ENCODE data around the gene AGMO.

The AGMO gene

DNA sequence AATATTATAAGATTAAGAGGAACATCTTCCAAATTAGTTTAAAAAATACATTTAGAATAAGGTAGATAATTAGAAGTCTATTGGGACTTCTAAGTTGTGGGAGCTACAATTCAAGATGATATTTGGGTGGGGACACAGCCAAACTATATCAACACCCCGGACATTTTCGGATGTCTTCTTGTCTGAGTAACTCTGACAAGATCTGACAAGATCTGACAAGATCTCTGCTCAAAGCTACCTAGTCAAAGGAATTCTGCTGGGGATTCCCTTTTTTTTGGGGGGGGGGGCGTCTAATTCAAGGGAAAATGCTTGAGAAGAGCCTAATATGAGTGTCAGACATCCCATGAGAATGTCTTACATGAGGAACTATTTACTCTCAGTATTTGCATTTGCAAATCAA lies 5.2 kb upstream of the AGMO start:
- no peak overlapping the region for H3K4me3 ChIP-seq (replicated peaks; ENCODE audit: low read depth, low read length)
- TF ChIP-seq CTCF (IDR thresholded peaks at IDR 0.05; ENCODE audit: low read length, missing control alignments), result no peak
- DNase-seq (ENCODE audit: low read depth), result no peak

GRCh38 chr7:15566476-15566875 lies 4.7 kb upstream of the AGMO start:
- no peak for TF ChIP-seq CTCF (IDR thresholded peaks at IDR 0.05; ENCODE audit: low read length, missing control alignments)
- H3K4me3 ChIP-seq (replicated peaks; ENCODE audit: low read depth, low read length), result no peak overlapping the region
- DNase-seq (ENCODE audit: low read depth), result no peak

GRCh38 chr7:15560968-15561367 lies 847 bp downstream of the AGMO start:
- no peak for TF ChIP-seq CTCF (IDR thresholded peaks at IDR 0.05; ENCODE audit: low read length, missing control alignments)
- no peak for DNase-seq (ENCODE audit: low read depth)
- H3K4me3 ChIP-seq (replicated peaks; ENCODE audit: low read depth, low read length), result no peak overlapping the region

- TF ChIP-seq CTCF (IDR thresholded peaks at IDR 0.05; ENCODE audit: low read length, missing control alignments), result no peak
- H3K4me3 ChIP-seq (replicated peaks; ENCODE audit: low read depth, low read length), result no peak overlapping the region
Observed at GRCh38 chr7:15559416-15559928, 2.3 kb downstream of the AGMO start.

GRCh38 chr7:15558756-15559155 lies 3.1 kb downstream of the AGMO start:
- H3K4me3 ChIP-seq (replicated peaks; ENCODE audit: low read depth, low read length), result no peak overlapping the region
- no peak for TF ChIP-seq CTCF (IDR thresholded peaks at IDR 0.05; ENCODE audit: low read length, missing control alignments)
- peak; percentile 14 for DNase-seq (ENCODE audit: low read depth)

More at GRCh38 chr7:15559416-15559928, 2.3 kb downstream of the AGMO start:
- no peak for DNase-seq (ENCODE audit: low read depth)

DNA sequence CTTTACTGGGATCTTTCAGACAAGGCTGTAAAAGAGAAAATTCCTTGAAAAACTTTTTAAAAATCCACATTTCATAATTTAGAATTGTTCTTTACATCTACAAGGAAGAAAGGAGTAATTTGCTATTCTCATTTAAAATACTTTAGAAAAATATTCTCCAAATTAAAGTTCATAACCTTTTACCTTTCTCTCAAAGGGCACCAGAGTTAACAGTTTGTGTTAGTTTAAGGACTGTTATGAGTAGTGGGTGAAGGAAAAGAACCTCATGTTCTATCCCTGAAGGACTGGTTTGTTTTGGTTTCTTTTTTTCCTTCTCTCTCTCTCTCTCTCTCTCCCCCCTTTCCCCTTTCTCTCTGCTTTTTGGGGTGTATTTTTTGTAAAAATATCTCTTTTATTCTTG lies 4.1 kb downstream of the AGMO start:
- H3K4me3 ChIP-seq (replicated peaks; ENCODE audit: low read depth, low read length), result no peak overlapping the region
- DNase-seq (ENCODE audit: low read depth), result no peak
- TF ChIP-seq CTCF (IDR thresholded peaks at IDR 0.05; ENCODE audit: low read length, missing control alignments), result no peak

DNA sequence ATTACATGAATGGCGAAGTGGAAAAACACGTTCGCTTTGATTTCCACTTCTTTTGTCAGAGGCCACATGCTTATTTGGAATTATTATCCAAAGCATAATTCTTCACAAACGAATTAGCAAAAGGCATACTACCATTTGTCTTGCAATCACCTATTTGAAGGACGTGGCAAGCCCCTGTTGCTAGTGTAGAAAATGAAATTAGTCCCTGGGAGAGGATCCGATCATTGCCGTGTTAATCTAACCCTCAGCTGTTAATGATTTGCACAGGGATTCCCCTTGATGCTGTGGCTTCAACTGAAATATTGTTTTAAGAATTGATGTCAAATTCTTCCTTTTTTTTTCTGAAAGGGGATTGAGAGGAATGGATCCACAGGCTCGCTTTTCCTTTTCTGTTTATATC lies 4.6 kb downstream of the AGMO start:
- no peak for DNase-seq (ENCODE audit: low read depth)
- no peak for TF ChIP-seq CTCF (IDR thresholded peaks at IDR 0.05; ENCODE audit: low read length, missing control alignments)
- H3K4me3 ChIP-seq (replicated peaks; ENCODE audit: low read depth, low read length), result no peak overlapping the region
